ENCODE results near the gene RALY. TPM values are rescaled to one million over a fixed set of nuclear protein-coding genes. Genes with fewer than 3 reads are reported as not detected.

Gene RALY
- total RNA-seq, 4 donors from 2014 or later, result 100 to 115 (median 106) TPM

GRCh38 chr20:34120213-34120612 is 126.5 kb downstream of the RALY start:
- Histone ChIP-seq H3K36me3 (no peaks in the 10 kb centered on the region), H3K27me3 (no peaks in the 10 kb centered on the region), H3K9me3 (no peaks in the 10 kb centered on the region), H3K4me3 (no peak overlapping the region), H3K4me1 (no peaks in the 10 kb centered on the region), H3K27ac (no peak overlapping the region)
- TF ChIP-seq CTCF (IDR thresholded peaks at IDR 0.05), result no peak
- TF ChIP-seq POLR2A (IDR thresholded peaks at IDR 0.05), result no peak
- DNase-seq, result no peak

- Histone ChIP-seq H3K9me3 (no peaks in the 10 kb centered on the region), H3K4me1 (no peaks in the 10 kb centered on the region), H3K27me3 (no peaks in the 10 kb centered on the region), H3K27ac (no peak overlapping the region), H3K36me3 (no peaks in the 10 kb centered on the region), H3K4me3 (no peak overlapping the region)
- TF ChIP-seq CTCF (IDR thresholded peaks at IDR 0.05) (no peak), POLR2A (IDR thresholded peaks at IDR 0.05) (no peak)
- DNase-seq, result no peak
These were observed 128.7 kb downstream of the RALY start for GRCh38 chr20:34122274-34122980.

GRCh38 chr20:34123309-34123708 is 129.6 kb downstream of the RALY start:
- Histone ChIP-seq H3K9me3 (no peaks in the 10 kb centered on the region), H3K36me3 (no peaks in the 10 kb centered on the region), H3K27me3 (no peaks in the 10 kb centered on the region), H3K4me3 (no peak overlapping the region), H3K4me1 (no peaks in the 10 kb centered on the region), H3K27ac (no peak overlapping the region)
- no peak for DNase-seq
- TF ChIP-seq CTCF (IDR thresholded peaks at IDR 0.05) (no peak), POLR2A (IDR thresholded peaks at IDR 0.05) (no peak)

- no peaks in the 10 kb centered on the region for H3K9me3 ChIP-seq
- H3K27me3 ChIP-seq, result no peaks in the 10 kb centered on the region
- TF ChIP-seq CTCF (IDR thresholded peaks at IDR 0.05), result no peak
- TF ChIP-seq POLR2A (IDR thresholded peaks at IDR 0.05), result no peak
- DNase-seq, result no peak
- no peaks in the 10 kb centered on the region for H3K36me3 ChIP-seq
- no peak overlapping the region for H3K27ac ChIP-seq
- H3K4me3 ChIP-seq, result no peak overlapping the region
- H3K4me1 ChIP-seq, result no peaks in the 10 kb centered on the region
These were observed 130.9 kb downstream of the RALY start for GRCh38 chr20:34124469-34125249.

GRCh38 chr20:34127792-34128191 is 134.1 kb downstream of the RALY start:
- no peaks in the 10 kb centered on the region for H3K9me3 ChIP-seq
- H3K4me3 ChIP-seq, result no peak overlapping the region
- H3K27ac ChIP-seq, result no peak overlapping the region
- no peak for DNase-seq
- H3K36me3 ChIP-seq, result no peaks in the 10 kb centered on the region
- TF ChIP-seq POLR2A (IDR thresholded peaks at IDR 0.05) (no peak), CTCF (IDR thresholded peaks at IDR 0.05) (no peak)
- H3K27me3 ChIP-seq, result no peaks in the 10 kb centered on the region
- no peaks in the 10 kb centered on the region for H3K4me1 ChIP-seq

Measured in Peyer's patch (tissue), 4 donors.